GM18526 (cell line): ENCODE data around the gene GREM2.

Source experiments
- POLR2A ChIP-seq: IDR thresholded peaks from 3 replicates; pipeline ENCODE4 v1.6.1; 2011; ENCODE audit not compliant: insufficient read length; ENCODE audit errors: extremely low read depth

The GREM2 gene

DNA sequence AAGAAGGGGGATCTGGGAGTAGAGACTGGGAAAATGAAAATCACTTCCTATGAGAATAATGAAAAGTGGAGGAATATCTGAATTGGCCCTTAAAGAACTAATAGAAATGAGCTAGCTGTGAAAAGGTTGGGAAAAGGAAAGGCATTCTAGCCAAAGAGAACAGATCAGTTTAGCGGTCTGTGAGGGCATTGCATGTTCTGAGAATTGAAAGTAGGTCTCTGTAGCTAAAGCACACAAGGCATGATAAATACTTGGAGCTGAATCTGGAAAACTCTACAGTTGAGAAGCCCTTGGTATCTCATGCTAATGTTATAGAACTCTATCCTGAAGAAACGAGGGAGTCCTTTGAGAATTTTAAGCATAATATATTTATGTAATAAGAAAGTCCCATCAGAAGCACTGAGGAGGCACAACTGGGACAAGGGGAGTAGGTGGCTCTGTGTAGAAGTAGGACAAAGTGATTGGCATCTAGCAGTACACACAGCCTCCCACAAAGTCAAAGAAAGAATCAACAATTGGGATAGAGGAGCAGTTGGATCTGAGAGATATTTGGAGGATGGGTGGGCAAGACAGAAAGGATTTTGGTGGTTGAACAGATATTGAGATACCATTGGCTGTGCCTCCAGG lies 78.7 kb downstream of the GREM2 start:
- TF ChIP-seq POLR2A = no peak

- no peak for TF ChIP-seq POLR2A
These were observed 83.4 kb downstream of the GREM2 start for GRCh38 chr1:240528591-240528990.

DNA sequence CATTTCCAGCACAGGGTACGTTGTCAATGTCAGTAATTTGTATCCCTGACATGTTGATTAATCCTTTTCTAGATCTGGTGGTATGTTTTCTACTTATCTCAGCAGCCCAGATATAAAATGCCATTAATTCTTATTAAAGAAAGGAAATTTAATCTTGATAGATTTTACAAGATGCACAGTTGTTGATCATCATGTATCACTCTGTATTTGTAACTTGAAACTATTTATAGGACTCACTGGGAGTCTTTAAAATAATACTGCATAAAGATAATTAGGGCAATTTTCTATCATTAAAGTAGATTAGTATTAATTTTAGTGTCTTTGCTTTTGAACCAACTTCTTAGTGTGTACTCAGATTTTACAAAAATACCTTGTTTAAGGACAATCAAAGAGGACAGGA lies 84.9 kb downstream of the GREM2 start:
- TF ChIP-seq POLR2A = no peak

- TF ChIP-seq POLR2A = no peak
These were observed 85.6 kb downstream of the GREM2 start for GRCh38 chr1:240526312-240526711.

- TF ChIP-seq POLR2A = no peak
These were observed 87.4 kb downstream of the GREM2 start for GRCh38 chr1:240524356-240525069.

GRCh38 chr1:240522122-240522822 lies 89.7 kb downstream of the GREM2 start:
- no peak for TF ChIP-seq POLR2A

DNA sequence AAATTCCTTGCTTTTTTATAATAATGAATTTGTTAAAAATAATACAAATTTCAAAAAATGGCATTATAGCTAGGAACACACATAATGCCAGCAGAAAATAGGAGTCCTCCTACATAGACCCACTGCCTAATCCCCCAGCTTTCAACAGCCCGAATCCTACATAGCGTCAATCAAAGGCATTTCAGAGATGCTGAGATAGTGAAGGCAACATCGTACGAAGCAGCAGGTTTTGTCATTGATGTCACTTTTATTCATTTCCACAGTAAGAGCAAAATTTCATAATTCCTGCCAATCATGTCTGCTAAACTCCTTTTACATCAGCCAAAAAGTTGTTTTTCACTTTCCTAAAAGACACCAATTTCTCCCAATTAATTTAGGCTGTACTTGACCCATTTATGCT lies 94.1 kb downstream of the GREM2 start:
- no peak for TF ChIP-seq POLR2A

GRCh38 chr1:240516069-240516468 lies 95.9 kb downstream of the GREM2 start:
- no peak for TF ChIP-seq POLR2A

DNA sequence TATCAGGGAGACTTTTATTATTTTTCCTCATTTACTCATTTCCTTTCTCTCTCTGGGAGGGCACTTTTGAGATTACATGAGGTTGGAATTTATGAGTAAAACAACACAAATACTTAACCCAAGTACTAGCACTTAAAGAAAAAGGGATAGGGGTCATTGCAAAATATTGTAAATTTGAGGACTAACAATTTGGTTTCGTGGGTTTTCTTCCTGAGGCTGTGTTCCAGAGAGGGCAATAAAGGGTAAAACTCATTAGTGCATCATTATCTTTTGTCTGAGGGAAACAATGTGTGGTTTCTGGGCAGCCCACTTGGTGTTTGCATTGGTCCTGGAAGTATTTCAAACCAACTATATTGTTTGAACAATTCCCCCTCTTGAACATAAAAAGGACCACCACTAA lies 96.5 kb downstream of the GREM2 start:
- no peak for TF ChIP-seq POLR2A

DNA sequence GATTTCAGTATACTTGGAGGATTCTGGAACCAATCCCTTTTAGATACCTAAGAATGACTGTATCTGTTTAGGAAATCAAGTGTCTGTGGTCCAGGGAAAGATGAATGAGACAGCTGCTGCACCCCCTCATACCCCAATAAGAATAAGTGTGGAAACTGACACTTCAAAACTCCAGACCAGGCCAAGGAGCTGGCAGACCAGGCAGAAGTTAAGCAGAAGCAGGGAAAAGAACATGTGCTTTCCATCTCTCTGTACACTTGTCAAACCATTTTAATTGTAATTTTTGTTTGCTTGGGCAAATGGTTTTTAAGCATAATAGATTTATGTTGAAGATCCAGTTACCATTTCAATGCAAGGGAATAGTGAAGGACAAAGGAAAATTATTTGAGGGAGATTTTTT lies 100.2 kb downstream of the GREM2 start:
- no peak for TF ChIP-seq POLR2A

DNA sequence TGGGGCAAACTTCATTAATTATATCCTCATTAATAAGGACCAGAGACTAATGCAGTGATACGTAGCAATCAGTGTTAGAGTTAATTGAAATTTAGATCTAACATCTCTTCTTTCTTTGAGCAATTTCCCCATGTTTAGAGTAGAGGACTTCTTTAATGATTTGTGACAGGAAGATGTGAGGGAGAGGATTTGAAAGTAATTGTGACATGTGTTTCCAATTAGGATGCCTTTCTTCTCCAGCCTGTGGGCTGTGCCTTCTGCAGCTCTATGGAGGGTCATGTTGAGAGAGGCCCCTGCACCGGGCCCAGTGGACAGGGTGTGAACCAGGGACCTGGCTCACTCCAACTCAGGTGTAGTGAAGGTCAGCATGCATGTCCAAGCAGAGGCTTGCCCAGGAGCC lies 103.0 kb downstream of the GREM2 start:
- TF ChIP-seq POLR2A = no peak

- no peak for TF ChIP-seq POLR2A
These were observed 103.8 kb downstream of the GREM2 start for GRCh38 chr1:240508201-240508600.

GRCh38 chr1:240506176-240506575 lies 105.8 kb downstream of the GREM2 start:
- no peak for TF ChIP-seq POLR2A

GRCh38 chr1:240503558-240503957 lies 108.4 kb downstream of the GREM2 start:
- TF ChIP-seq POLR2A = no peak

DNA sequence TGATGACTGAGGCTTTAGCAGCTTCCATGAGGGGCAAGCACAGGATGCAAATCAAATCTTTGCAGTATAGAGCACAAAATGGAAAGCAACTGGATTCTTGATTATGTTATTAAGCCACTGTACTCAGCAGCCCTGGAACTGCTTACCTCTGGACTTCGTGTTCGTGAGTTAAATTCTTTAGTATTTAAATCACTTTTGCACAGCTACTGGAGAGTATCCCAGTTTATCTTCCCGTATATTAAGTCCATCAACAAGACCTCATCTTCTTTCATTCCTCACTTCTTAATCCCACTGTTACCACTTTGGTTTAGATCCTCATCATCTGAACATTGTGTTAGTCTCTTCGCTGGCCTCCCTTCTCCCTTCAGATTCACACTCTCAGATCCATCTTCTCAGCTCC lies 108.9 kb downstream of the GREM2 start:
- no peak for TF ChIP-seq POLR2A

DNA sequence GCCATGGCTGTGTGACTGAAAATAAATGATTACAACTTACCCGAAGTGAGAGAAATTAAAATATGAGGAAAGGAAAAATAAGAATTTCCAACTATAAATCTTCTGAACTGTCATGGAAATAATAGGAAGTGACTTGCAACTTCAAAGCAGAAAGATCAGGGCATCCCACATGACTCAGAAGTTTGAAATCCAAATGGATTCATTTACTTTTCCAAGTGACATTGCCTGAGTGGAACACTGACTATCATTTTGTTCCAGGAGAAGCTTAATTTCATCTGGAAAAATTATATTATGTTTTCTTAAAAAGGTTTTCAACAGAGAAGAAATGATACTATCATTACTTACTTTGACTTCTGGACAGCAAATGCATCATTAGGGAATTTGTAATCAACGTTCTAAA lies 110.8 kb downstream of the GREM2 start:
- TF ChIP-seq POLR2A = no peak
